Body of pancreas (tissue), 4 donors: Measurements from ENCODE around the gene ARGLU1. TPM values are rescaled to one million over a fixed set of nuclear protein-coding genes. Genes with fewer than 3 reads are reported as not detected.

Experiments
- ATAC-seq: fragments of 150-250 bp; one replicate; pipeline ENCODE4 v1.9.1; 2016
- DNase-seq, 4 donors: peaks; one replicate each; pipeline ENCODE4 v3.0.0-alpha.2; 2019
- H3K27ac ChIP-seq, 4 donors: fragments of 200-600 bp; sonication (generic); 1 replicate in 3 of 4; 2 replicates in 1 of 4; pipeline versions ENCODE4 v1.5.1 to v1.6.1; 2016 to 2019; ENCODE audit warnings: mild to moderate bottlenecking in 1 of 4, mixed read lengths in 1 of 4, moderate library complexity in 1 of 4
- H3K27me3 ChIP-seq, 2 donors: fragments of 200-600 bp; sonication (generic); one replicate each; pipeline ENCODE4 v1.6.0; 2016; ENCODE audit warnings: mild to moderate bottlenecking in 1 of 2
- H3K36me3 ChIP-seq, 2 donors: fragments of 200-600 bp; sonication (generic); replicated peaks in 1 of 2; 2 replicates each; pipeline ENCODE4 v1.5.1; 2016; ENCODE audit warnings: low read depth in 2 of 2; ENCODE audit not compliant: insufficient read depth in 1 of 2
- H3K4me1 ChIP-seq: fragments of 200-600 bp; sonication (generic); one replicate; pipeline ENCODE4 v1.6.0; 2016
- H3K4me3 ChIP-seq, 2 donors: fragments of 200-600 bp; sonication (generic); 1 replicate in 1 of 2; 2 replicates in 1 of 2; pipeline ENCODE4 v1.5.1; 2016 to 2019
- H3K9me3 ChIP-seq, 3 donors: fragments of 200-600 bp; sonication (generic); 1 replicate in 2 of 3; 2 replicates in 1 of 3; pipeline ENCODE4 v1.5.1; 2016
- POLR2A ChIP-seq, 3 donors: fragments of 450-650 bp; IDR thresholded peaks; one replicate each; pipeline ENCODE4 v1.6.1; 2016; ENCODE audit warnings: antibody characterized with exemption in 3 of 3, mild to moderate bottlenecking in 2 of 3
- WGBS, 2 donors: methylation state at CpG; one replicate each; pipeline ENCODE4 v1.1.5; 2017; 5-methylcytosine and 5-hydroxymethylcytosine counted together
- intact Hi-C: fragments of 100-400 bp; cut with DNase I; formaldehyde crosslinking; loops from one replicate; pipeline ENCODE4 v1.15.1; 2023
- total RNA-seq, 2 donors: library from RNA; depleted of rRNA; stranded (reverse); fragments of >200 nt; gene quantifications; one replicate each; pipeline ENCODE4 v1.1.0, GENCODE V29; 2016
- TF ChIP-seq, protein P1 (sequence below), 7 experiments: fragments of 450-650 bp in 4 of 7; fragments of 200-600 bp in 3 of 7; sonication (generic) in 3 of 7; IDR thresholded peaks; one replicate each; pipeline ENCODE4 v1.5.1; 2016 to 2019; ENCODE audit warnings: antibody characterized with exemption in 7 of 7

The ARGLU1 gene
- total RNA-seq, 2 donors from 2014 or later, result 76.8 to 86.9 TPM

DNA sequence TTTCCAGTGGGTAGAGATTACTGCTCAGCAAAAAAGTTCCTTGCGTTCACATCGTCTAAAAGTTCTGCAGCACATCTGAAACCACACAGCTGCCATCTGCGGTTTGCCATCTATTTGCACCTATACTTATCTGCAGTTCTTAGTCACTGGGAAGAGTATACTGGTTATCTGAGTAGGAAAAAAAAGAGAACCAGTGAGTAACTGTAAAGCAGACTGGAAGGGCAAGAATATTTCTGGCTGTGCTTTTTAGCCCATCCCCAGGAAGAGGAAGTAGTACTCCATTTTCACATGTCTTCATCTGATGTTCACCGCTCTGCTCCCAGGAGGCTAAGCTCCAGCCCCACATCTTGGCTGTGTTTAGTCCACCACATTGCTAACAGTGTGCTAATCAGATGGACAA, 68.0 kb downstream of the ARGLU1 start:
- Histone ChIP-seq H3K27me3 (no peaks in the 10 kb centered on the region), H3K4me1 (no peaks in the 10 kb centered on the region), H3K9me3 (no peaks in the 10 kb centered on the region), H3K4me3 (no peak overlapping the region), H3K27ac (no peak overlapping the region), H3K36me3 (no peaks in the 10 kb centered on the region)
- 67 to 82% methylated on average over 4 of the region's 4 CpGs for whole genome bisulfite sequencing, 2 donors
- no peak for TF ChIP-seq POLR2A (IDR thresholded peaks at IDR 0.05)
- TF ChIP-seq, protein P1, sequence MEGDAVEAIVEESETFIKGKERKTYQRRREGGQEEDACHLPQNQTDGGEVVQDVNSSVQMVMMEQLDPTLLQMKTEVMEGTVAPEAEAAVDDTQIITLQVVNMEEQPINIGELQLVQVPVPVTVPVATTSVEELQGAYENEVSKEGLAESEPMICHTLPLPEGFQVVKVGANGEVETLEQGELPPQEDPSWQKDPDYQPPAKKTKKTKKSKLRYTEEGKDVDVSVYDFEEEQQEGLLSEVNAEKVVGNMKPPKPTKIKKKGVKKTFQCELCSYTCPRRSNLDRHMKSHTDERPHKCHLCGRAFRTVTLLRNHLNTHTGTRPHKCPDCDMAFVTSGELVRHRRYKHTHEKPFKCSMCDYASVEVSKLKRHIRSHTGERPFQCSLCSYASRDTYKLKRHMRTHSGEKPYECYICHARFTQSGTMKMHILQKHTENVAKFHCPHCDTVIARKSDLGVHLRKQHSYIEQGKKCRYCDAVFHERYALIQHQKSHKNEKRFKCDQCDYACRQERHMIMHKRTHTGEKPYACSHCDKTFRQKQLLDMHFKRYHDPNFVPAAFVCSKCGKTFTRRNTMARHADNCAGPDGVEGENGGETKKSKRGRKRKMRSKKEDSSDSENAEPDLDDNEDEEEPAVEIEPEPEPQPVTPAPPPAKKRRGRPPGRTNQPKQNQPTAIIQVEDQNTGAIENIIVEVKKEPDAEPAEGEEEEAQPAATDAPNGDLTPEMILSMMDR (IDR thresholded peaks at IDR 0.05), result no peak
- ATAC-seq (no peak), DNase-seq (no peak)
- intact Hi-C loops, result no loop called here

- H3K27me3 ChIP-seq, result no peaks in the 10 kb centered on the region
- no peak for ATAC-seq
- no peak for TF ChIP-seq POLR2A (IDR thresholded peaks at IDR 0.05)
- TF ChIP-seq, protein P1 (IDR thresholded peaks at IDR 0.05), result no peak
- no peak overlapping the region for H3K4me3 ChIP-seq
- H3K4me1 ChIP-seq, result no peaks in the 10 kb centered on the region
- no peaks in the 10 kb centered on the region for H3K36me3 ChIP-seq
- H3K27ac ChIP-seq, result no peak overlapping the region
- intact Hi-C loops, result no loop called here
- DNase-seq, result no peak
- H3K9me3 ChIP-seq, result no peaks in the 10 kb centered on the region
- 75 to 81% methylated on average over 2 of the region's 2 CpGs for WGBS, 2 donors
These were observed 68.8 kb downstream of the ARGLU1 start for GRCh38 chr13:106499113-106499512.

DNA sequence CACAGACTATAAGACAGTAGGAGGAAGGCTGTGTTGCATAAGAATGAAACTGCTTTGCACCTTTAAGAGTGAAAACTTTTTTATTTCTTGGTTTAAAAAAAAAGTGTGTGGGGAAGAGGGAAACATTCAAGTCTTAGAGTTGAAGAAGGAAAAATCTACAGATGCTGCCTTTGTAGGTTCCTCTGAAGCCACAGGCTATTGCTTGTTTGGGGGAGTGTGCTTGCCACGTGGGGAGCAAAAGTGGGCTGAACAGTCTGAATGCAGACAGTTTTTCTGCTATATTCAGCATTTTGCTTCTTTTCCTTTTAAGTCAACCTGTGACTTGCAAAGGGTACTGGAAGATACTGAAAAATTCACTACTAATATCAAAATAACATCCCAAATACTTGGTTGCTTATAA, 69.4 kb downstream of the ARGLU1 start:
- no peaks in the 10 kb centered on the region for H3K4me1 ChIP-seq
- intact Hi-C loops, result no loop called here
- WGBS, 2 donors, result 30 to 31% methylated on average over 1 of the region's 1 CpG
- ATAC-seq (no peak), DNase-seq (no peak)
- TF ChIP-seq, protein P1 (IDR thresholded peaks at IDR 0.05), result no peak
- TF ChIP-seq POLR2A (IDR thresholded peaks at IDR 0.05), result no peak
- no peaks in the 10 kb centered on the region for H3K36me3 ChIP-seq
- H3K27me3 ChIP-seq, result no peaks in the 10 kb centered on the region
- no peaks in the 10 kb centered on the region for H3K9me3 ChIP-seq
- no peak overlapping the region for H3K4me3 ChIP-seq
- H3K27ac ChIP-seq, result no peak overlapping the region

DNA sequence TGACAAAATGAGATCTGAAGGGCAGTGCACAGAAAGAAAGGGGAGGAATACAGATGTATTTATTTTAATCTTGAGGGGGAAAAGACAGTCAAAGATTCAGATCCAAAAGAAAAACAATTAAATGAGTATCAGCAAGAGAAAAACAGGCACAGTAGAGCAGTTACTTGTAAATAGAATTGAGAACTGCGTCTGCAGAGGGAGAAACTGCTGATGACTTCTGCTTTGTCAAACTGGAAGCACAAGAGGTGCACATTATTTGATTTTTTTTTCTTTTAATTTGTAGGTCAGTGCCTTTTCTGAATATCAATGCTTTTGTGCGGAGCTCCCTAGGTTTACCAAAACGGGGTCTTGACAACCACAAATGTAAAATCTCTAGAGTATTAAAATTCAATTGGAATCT, 69.8 kb downstream of the ARGLU1 start:
- ATAC-seq, result no peak
- H3K4me3 ChIP-seq, result no peak overlapping the region
- H3K4me1 ChIP-seq, result no peaks in the 10 kb centered on the region
- TF ChIP-seq, protein P1 (IDR thresholded peaks at IDR 0.05), result no peak
- no peak for TF ChIP-seq POLR2A (IDR thresholded peaks at IDR 0.05)
- H3K27ac ChIP-seq, result no peak overlapping the region
- H3K36me3 ChIP-seq, result no peaks in the 10 kb centered on the region
- DNase-seq, result no peak
- H3K9me3 ChIP-seq, result no peaks in the 10 kb centered on the region
- intact Hi-C loops, result no loop called here
- no peaks in the 10 kb centered on the region for H3K27me3 ChIP-seq
- WGBS, 2 donors, result 43 to 71% methylated on average over 3 of the region's 3 CpGs

DNA sequence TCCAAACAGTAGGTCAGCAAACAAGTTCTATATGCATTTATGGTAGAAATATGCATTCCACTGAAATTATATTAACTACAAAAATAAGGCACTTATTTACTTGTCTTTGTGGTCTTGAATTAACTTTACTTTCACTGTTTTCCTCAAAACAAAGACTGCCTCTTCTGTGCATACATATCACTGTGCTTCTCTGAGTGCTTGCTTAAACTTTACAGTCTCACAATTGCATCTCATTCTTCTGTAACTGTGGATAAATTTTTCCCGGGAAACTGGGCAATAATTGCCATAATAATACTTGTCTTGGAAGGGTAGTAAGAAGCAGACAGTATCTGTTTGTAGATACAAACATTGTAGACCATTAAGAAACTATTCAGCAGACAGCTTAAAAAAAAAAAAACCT, 70.9 kb downstream of the ARGLU1 start:
- 24 to 28% methylated on average over 1 of the region's 1 CpG for WGBS, 2 donors
- no peaks in the 10 kb centered on the region for H3K9me3 ChIP-seq

More for the DNA sequence above, 70.9 kb downstream of the ARGLU1 start:
- TF ChIP-seq, protein P1 (IDR thresholded peaks at IDR 0.05), result no peak
- no peak for TF ChIP-seq POLR2A (IDR thresholded peaks at IDR 0.05)
- no peaks in the 10 kb centered on the region for H3K27me3 ChIP-seq
- H3K4me1 ChIP-seq, result no peaks in the 10 kb centered on the region
- no peak overlapping the region for H3K4me3 ChIP-seq
- intact Hi-C loops, result no loop called here
- H3K27ac ChIP-seq, result no peak overlapping the region
- ATAC-seq, result no peak
- no peak for DNase-seq
- no peaks in the 10 kb centered on the region for H3K36me3 ChIP-seq
